Measurements from ENCODE around the gene PLXNA4. TPM values are rescaled to one million over a fixed set of nuclear protein-coding genes. Genes with fewer than 3 reads are reported as not detected.

Gene PLXNA4
- total and polyA plus RNA-seq, 2 experiments from 2014 or later: 0.08 to 0.80 TPM

DNA sequence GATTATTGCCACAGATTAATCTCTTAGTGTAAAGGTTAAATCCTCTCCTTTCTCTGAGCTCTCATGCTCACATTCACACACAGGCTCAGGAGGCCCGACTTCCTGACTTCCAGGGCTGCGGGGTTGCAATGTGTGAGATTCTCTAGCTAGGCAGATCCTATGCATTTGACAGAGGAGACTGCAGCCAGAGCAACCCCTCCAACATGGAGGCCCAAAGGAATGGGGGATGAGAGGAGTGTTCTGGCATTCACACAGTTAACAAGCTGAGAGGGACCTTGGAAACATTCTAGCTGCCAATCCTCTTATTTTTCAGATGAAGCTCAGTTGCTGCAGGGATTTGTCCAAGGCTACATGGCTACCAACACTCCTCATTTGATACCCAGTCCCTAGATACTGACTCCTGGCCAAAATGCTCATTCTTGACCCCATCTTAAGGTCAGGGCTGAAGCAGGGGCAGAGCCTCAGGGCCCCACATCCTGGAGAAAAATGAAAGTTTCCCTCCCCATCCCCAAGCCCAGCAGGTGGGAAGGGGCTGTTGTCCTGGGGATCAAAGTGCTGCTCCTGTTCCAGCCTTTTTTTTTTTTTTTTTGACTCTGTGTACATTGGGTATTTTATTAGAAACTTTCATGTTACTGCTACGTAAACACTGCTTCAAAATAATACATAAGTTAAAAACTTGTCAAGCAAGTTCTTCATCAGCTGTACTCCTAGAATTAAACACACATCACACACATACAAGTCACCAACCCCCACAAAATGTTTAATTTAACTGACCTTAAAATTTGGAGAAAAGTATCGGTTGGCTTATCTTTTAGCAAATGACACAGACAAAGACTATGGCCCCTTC is 325.6 kb downstream of the PLXNA4 start (continued):
- TF ChIP-seq, protein P1, sequence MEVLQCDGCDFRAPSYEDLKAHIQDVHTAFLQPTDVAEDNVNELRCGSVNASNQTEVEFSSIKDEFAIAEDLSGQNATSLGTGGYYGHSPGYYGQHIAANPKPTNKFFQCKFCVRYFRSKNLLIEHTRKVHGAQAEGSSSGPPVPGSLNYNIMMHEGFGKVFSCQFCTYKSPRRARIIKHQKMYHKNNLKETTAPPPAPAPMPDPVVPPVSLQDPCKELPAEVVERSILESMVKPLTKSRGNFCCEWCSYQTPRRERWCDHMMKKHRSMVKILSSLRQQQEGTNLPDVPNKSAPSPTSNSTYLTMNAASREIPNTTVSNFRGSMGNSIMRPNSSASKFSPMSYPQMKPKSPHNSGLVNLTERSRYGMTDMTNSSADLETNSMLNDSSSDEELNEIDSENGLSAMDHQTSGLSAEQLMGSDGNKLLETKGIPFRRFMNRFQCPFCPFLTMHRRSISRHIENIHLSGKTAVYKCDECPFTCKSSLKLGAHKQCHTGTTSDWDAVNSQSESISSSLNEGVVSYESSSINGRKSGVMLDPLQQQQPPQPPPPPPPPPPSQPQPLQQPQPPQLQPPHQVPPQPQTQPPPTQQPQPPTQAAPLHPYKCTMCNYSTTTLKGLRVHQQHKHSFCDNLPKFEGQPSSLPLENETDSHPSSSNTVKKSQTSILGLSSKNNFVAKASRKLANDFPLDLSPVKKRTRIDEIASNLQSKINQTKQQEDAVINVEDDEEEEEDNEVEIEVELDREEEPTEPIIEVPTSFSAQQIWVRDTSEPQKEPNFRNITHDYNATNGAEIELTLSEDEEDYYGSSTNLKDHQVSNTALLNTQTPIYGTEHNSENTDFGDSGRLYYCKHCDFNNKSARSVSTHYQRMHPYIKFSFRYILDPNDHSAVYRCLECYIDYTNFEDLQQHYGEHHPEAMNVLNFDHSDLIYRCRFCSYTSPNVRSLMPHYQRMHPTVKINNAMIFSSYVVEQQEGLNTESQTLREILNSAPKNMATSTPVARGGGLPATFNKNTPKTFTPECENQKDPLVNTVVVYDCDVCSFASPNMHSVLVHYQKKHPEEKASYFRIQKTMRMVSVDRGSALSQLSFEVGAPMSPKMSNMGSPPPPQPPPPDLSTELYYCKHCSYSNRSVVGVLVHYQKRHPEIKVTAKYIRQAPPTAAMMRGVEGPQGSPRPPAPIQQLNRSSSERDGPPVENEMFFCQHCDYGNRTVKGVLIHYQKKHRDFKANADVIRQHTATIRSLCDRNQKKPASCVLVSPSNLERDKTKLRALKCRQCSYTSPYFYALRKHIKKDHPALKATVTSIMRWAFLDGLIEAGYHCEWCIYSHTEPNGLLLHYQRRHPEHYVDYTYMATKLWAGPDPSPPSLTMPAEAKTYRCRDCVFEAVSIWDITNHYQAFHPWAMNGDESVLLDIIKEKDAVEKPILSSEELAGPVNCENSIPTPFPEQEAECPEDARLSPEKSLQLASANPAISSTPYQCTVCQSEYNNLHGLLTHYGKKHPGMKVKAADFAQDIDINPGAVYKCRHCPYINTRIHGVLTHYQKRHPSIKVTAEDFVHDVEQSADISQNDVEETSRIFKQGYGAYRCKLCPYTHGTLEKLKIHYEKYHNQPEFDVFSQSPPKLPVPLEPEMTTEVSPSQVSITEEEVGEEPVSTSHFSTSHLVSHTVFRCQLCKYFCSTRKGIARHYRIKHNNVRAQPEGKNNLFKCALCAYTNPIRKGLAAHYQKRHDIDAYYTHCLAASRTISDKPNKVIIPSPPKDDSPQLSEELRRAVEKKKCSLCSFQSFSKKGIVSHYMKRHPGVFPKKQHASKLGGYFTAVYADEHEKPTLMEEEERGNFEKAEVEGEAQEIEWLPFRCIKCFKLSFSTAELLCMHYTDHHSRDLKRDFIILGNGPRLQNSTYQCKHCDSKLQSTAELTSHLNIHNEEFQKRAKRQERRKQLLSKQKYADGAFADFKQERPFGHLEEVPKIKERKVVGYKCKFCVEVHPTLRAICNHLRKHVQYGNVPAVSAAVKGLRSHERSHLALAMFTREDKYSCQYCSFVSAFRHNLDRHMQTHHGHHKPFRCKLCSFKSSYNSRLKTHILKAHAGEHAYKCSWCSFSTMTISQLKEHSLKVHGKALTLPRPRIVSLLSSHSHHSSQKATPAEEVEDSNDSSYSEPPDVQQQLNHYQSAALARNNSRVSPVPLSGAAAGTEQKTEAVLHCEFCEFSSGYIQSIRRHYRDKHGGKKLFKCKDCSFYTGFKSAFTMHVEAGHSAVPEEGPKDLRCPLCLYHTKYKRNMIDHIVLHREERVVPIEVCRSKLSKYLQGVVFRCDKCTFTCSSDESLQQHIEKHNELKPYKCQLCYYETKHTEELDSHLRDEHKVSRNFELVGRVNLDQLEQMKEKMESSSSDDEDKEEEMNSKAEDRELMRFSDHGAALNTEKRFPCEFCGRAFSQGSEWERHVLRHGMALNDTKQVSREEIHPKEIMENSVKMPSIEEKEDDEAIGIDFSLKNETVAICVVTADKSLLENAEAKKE (CRISPR knock-in tag; IDR thresholded peaks at IDR 0.05): no peak
- TF ChIP-seq ZNF331 (CRISPR knock-in tag; IDR thresholded peaks at IDR 0.05; ENCODE audit: low read depth) (no peak), EZH2 (IDR thresholded peaks at IDR 0.05; ENCODE audit: low read depth, unreplicated experiment) (no peak), NANOG (IDR thresholded peaks at IDR 0.05; ENCODE audit: borderline replicate concordance) (no peak), EZH2phosphoT487 (IDR thresholded peaks at IDR 0.05; ENCODE audit: unreplicated experiment) (no peak)
- TF ChIP-seq, protein P2, sequence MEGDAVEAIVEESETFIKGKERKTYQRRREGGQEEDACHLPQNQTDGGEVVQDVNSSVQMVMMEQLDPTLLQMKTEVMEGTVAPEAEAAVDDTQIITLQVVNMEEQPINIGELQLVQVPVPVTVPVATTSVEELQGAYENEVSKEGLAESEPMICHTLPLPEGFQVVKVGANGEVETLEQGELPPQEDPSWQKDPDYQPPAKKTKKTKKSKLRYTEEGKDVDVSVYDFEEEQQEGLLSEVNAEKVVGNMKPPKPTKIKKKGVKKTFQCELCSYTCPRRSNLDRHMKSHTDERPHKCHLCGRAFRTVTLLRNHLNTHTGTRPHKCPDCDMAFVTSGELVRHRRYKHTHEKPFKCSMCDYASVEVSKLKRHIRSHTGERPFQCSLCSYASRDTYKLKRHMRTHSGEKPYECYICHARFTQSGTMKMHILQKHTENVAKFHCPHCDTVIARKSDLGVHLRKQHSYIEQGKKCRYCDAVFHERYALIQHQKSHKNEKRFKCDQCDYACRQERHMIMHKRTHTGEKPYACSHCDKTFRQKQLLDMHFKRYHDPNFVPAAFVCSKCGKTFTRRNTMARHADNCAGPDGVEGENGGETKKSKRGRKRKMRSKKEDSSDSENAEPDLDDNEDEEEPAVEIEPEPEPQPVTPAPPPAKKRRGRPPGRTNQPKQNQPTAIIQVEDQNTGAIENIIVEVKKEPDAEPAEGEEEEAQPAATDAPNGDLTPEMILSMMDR (conservative IDR thresholded peaks at IDR 0.05; ENCODE audit: low read depth in 2 of 2): no peak

Measured in GM23338 (cell line).